CD4-positive, alpha-beta T cell treated with Interleukin-17A for 1 hour (primary cell): ENCODE measurements around the gene CCDC85A.

ENCODE experiments used
- DNase-seq: peaks from one replicate; pipeline ENCODE4 v3.0.0-alpha.2; 2020

Gene CCDC85A

GRCh38 chr2:56197816-56198215 lies 14.0 kb downstream of the CCDC85A start:
- no peak for DNase-seq

GRCh38 chr2:56198936-56199335 lies 15.1 kb downstream of the CCDC85A start:
- DNase-seq = no peak

- no peak for DNase-seq
These were observed 15.7 kb downstream of the CCDC85A start for GRCh38 chr2:56199492-56199891.

GRCh38 chr2:56202381-56203121 lies 18.8 kb downstream of the CCDC85A start:
- DNase-seq = no peak

GRCh38 chr2:56204556-56204955 lies 20.8 kb downstream of the CCDC85A start:
- DNase-seq = no peak

GRCh38 chr2:56206250-56206649 lies 22.5 kb downstream of the CCDC85A start:
- no peak for DNase-seq

GRCh38 chr2:56207760-56208159 lies 24.0 kb downstream of the CCDC85A start:
- DNase-seq = no peak

- no peak for DNase-seq
These were observed 24.6 kb downstream of the CCDC85A start for GRCh38 chr2:56208380-56208779.

- DNase-seq = no peak
These were observed 25.9 kb downstream of the CCDC85A start for GRCh38 chr2:56209701-56210100.

GRCh38 chr2:56210291-56210690 lies 26.5 kb downstream of the CCDC85A start:
- no peak for DNase-seq

- DNase-seq = no peak
These were observed 27.3 kb downstream of the CCDC85A start for GRCh38 chr2:56211048-56211447.

- DNase-seq = no peak
These were observed 32.1 kb downstream of the CCDC85A start for GRCh38 chr2:56215911-56216310.

GRCh38 chr2:56217106-56217505 lies 33.3 kb downstream of the CCDC85A start:
- DNase-seq = no peak

GRCh38 chr2:56222481-56222880 lies 38.7 kb downstream of the CCDC85A start:
- no peak for DNase-seq

GRCh38 chr2:56224316-56224715 lies 40.5 kb downstream of the CCDC85A start:
- DNase-seq = no peak

GRCh38 chr2:56227811-56228210 lies 44.0 kb downstream of the CCDC85A start:
- no peak for DNase-seq

GRCh38 chr2:56229397-56230060 lies 45.7 kb downstream of the CCDC85A start:
- no peak for DNase-seq

- DNase-seq = no peak
These were observed 46.4 kb downstream of the CCDC85A start for GRCh38 chr2:56230156-56230555.

- DNase-seq = no peak
These were observed 47.6 kb downstream of the CCDC85A start for GRCh38 chr2:56231361-56231760.

GRCh38 chr2:56232912-56233311 lies 49.1 kb downstream of the CCDC85A start:
- DNase-seq = no peak

- DNase-seq = no peak
These were observed 50.5 kb downstream of the CCDC85A start for GRCh38 chr2:56234241-56234640.

- no peak for DNase-seq
These were observed 55.2 kb downstream of the CCDC85A start for GRCh38 chr2:56239030-56239429.

- no peak for DNase-seq
These were observed 55.6 kb downstream of the CCDC85A start for GRCh38 chr2:56239437-56239836.

GRCh38 chr2:56240210-56240609 lies 56.4 kb downstream of the CCDC85A start:
- DNase-seq = no peak

GRCh38 chr2:56244506-56244905 lies 60.7 kb downstream of the CCDC85A start:
- no peak for DNase-seq
